Measurements from ENCODE around the gene CERS4. TPM values are rescaled to one million over a fixed set of nuclear protein-coding genes. Genes with fewer than 3 reads are reported as not detected.

CERS4 gene
- total and polyA plus RNA-seq, 2 of the 8 experiments (the other 6 are each of a cell fraction or from before 2014, with no cell fraction given), result 88.2 to 179 TPM

GRCh38 chr19:8221161-8221560, 12.0 kb downstream of the CERS4 start:
- H3K79me2 ChIP-seq (ENCODE audit: control insufficient read depth in 1 of 2, insufficient read depth in 2 of 2, low read length in 2 of 2), result peaks cover 0 to 44% of the 10 kb centered on the region in 2 experiments
- no peak overlapping the region for H4K91ac ChIP-seq (replicated peaks; ENCODE audit: insufficient read length, low read length)
- H2BK15ac ChIP-seq (ENCODE audit: low read length), result no peak overlapping the region
- H2BK20ac ChIP-seq (ENCODE audit: low read length), result no peak overlapping the region
- no peak overlapping the region for H3K14ac ChIP-seq (ENCODE audit: insufficient read length)
- no peak overlapping the region for H3K27ac ChIP-seq (ENCODE audit: low read depth, low read length)
- no peak overlapping the region for H3K9ac ChIP-seq (replicated peaks in 1 of 4; ENCODE audit: extremely low read depth in 1 of 4, low read depth in 3 of 4, low read length in 3 of 4)
- H3K23me2 ChIP-seq (ENCODE audit: low read depth, low read length), result no peaks in the 10 kb centered on the region
- H2BK120ac ChIP-seq (replicated peaks; ENCODE audit: low read depth, low read length), result no peak overlapping the region
- FAIRE-seq (no peak), DNase-seq (ENCODE audit: low read depth in 1 of 2, low spot score in 2 of 2) (no peak)
- no peak overlapping the region for H4K8ac ChIP-seq (ENCODE audit: extremely low read depth, insufficient read depth, low read length)
- no peak overlapping the region for H3K18ac ChIP-seq (ENCODE audit: extremely low read depth, low read length)
- no peak overlapping the region for H3K4ac ChIP-seq (replicated peaks; ENCODE audit: insufficient read length, low read depth, low read length)
- H4K20me1 ChIP-seq (replicated peaks in 1 of 2; ENCODE audit: control insufficient read depth in 1 of 2, insufficient read depth in 2 of 2, low read length in 2 of 2), result peaks cover 4 to 13% of the 10 kb centered on the region in 2 experiments
- no peak overlapping the region for H3K23ac ChIP-seq (ENCODE audit: insufficient read length)
- no peaks in the 10 kb centered on the region for H3K4me1 ChIP-seq (replicated peaks in 1 of 4; ENCODE audit: control insufficient read depth in 3 of 4, insufficient read depth in 4 of 4, low read length in 3 of 4)
- no peak for TF ChIP-seq ASH2L (IDR thresholded peaks at IDR 0.05; ENCODE audit: low read length)
- TF ChIP-seq NANOG (IDR thresholded peaks at IDR 0.05; ENCODE audit: insufficient read depth, low read depth, low read length, poor library complexity, severe bottlenecking), result no peak
- no peak for TF ChIP-seq JUN (IDR thresholded peaks at IDR 0.05; ENCODE audit: low read depth, low read length)
- TF ChIP-seq, protein P1, sequence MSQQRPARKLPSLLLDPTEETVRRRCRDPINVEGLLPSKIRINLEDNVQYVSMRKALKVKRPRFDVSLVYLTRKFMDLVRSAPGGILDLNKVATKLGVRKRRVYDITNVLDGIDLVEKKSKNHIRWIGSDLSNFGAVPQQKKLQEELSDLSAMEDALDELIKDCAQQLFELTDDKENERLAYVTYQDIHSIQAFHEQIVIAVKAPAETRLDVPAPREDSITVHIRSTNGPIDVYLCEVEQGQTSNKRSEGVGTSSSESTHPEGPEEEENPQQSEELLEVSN (IDR thresholded peaks at IDR 0.05), result no peak
- TF ChIP-seq ZNF274 (IDR thresholded peaks at IDR 0.05; ENCODE audit: borderline replicate concordance, extremely low read depth, low read length), result no peak
- TF ChIP-seq, protein P2, sequence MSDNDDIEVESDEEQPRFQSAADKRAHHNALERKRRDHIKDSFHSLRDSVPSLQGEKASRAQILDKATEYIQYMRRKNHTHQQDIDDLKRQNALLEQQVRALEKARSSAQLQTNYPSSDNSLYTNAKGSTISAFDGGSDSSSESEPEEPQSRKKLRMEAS (IDR thresholded peaks at IDR 0.05), result no peak
- no peak for TF ChIP-seq TCF12 (IDR thresholded peaks at IDR 0.05; ENCODE audit: low read depth, low read length)
- TF ChIP-seq CBX8 (IDR thresholded peaks at IDR 0.05; ENCODE audit: borderline replicate concordance, low read depth, low read length), result no peak
- no peak for TF ChIP-seq SP4 (IDR thresholded peaks at IDR 0.05; ENCODE audit: low read length)
- TF ChIP-seq ATF2 (IDR thresholded peaks at IDR 0.05; ENCODE audit: low read length), result no peak
- no peak for TF ChIP-seq RBBP5 (IDR thresholded peaks at IDR 0.05; ENCODE audit: borderline replicate concordance, low read depth, low read length)
- TF ChIP-seq BACH1 (IDR thresholded peaks at IDR 0.05; ENCODE audit: low read length), result no peak
- CTCF ChIA-PET (ENCODE audit: partially characterized antibody), result interaction anchor here (0.9 to 1.0 kb wide), 2 partner anchors 8 to 36 kb away, joined by 3 to 5 read pairs; no protein-coding TSS in a partner anchor
- H2AK5ac ChIP-seq (ENCODE audit: low read depth, low read length), result no peak overlapping the region
- no peak overlapping the region for H2BK12ac ChIP-seq (ENCODE audit: low read depth, low read length)
- H3K56ac ChIP-seq (replicated peaks; ENCODE audit: insufficient read length, low read depth, low read length), result no peak overlapping the region
- H4K5ac ChIP-seq (ENCODE audit: insufficient read length, low read depth, low read length), result no peak overlapping the region
- 87% methylated on average over 5 of the region's 6 CpGs; no CpG with 5 or more reads in 1 of the 2 experiments for WGBS, 2 experiments (ENCODE audit: extremely low coverage in 1 of 2, insufficient coverage in 1 of 2, insufficient read length in 1 of 2, insufficient replicate concordance in 2 of 2, low coverage in 1 of 2, low lambda C conversion rate in 2 of 2, missing lambda C conversion rate in 1 of 2)
- peaks cover 8% of the 10 kb centered on the region; the same call in 1 of the 2 replicates for H3K79me1 ChIP-seq (ENCODE audit: low read depth, low read length)
- H3K36me3 ChIP-seq (ENCODE audit: control insufficient read depth in 2 of 4, insufficient read depth in 4 of 4, low read length in 3 of 4), result peaks cover 0 to 3% (median 0%) of the 10 kb centered on the region in 4 experiments; a peak in 3 of 8 replicates
- H3K27me3 ChIP-seq (replicated peaks in 1 of 4; ENCODE audit: control insufficient read depth in 3 of 4, extremely low read depth in 1 of 4, insufficient read depth in 3 of 4, low read length in 3 of 4), result no peaks in the 10 kb centered on the region
- H2BK5ac ChIP-seq (ENCODE audit: low read depth, low read length), result no peak overlapping the region
- no peak overlapping the region for H3K4me2 ChIP-seq (ENCODE audit: insufficient read depth in 1 of 2, low read depth in 2 of 2, low read length in 2 of 2)
- no peaks in the 10 kb centered on the region for H3K9me3 ChIP-seq (ENCODE audit: insufficient read depth in 2 of 2, low read depth in 1 of 2, low read length in 1 of 2)
- H2AFZ ChIP-seq (ENCODE audit: low read length), result no peak overlapping the region
- no peak overlapping the region for H3K4me3 ChIP-seq (ENCODE audit: extremely low read depth in 1 of 4, insufficient read depth in 2 of 4, low read depth in 3 of 4, low read length in 4 of 4)
- POLR2A ChIA-PET (ENCODE audit: partially characterized antibody), result no interaction called here
